Measurements from ENCODE around the gene ARHGDIB. TPM values are rescaled to one million over a fixed set of nuclear protein-coding genes. Genes with fewer than 3 reads are reported as not detected.

ARHGDIB gene
- total RNA-seq, 1 experiment from 2014 or later, result 7.7 TPM

GRCh38 chr12:14959463-14959862 lies 1.9 kb downstream of the ARHGDIB start:
- no peak for DNase-seq (ENCODE audit: unreplicated experiment)
- no peaks in the 10 kb centered on the region for H3K36me3 Mint-ChIP-seq (ENCODE audit: insufficient read depth, unreplicated experiment)
- no peaks in the 10 kb centered on the region for H3K9me3 Mint-ChIP-seq (ENCODE audit: unreplicated experiment)
- CTCF ChIA-PET, result interaction anchor here (0.6 to 0.7 kb wide), 3 partner anchors 30 to 107 kb away, joined by 3 to 10 read pairs (median 4); no protein-coding TSS in a partner anchor
- H3K27me3 Mint-ChIP-seq (ENCODE audit: insufficient read depth, unreplicated experiment), result no peaks in the 10 kb centered on the region
- intact Hi-C loops (cut with micrococcal nuclease), result no loop called here
- H3K4me3 Mint-ChIP-seq (ENCODE audit: unreplicated experiment), result no peak overlapping the region
- POLR2A ChIA-PET, result no interaction called here
- BruUV-seq (replicated peaks), result no TSS peak
- no peak for TF ChIP-seq CTCF (IDR thresholded peaks at IDR 0.05; ENCODE audit: unreplicated experiment)
- H3K27ac Mint-ChIP-seq (ENCODE audit: low read depth, unreplicated experiment), result no peak overlapping the region
- H3K4me1 Mint-ChIP-seq (ENCODE audit: insufficient read depth, unreplicated experiment), result peaks cover 17% of the 10 kb centered on the region

DNA sequence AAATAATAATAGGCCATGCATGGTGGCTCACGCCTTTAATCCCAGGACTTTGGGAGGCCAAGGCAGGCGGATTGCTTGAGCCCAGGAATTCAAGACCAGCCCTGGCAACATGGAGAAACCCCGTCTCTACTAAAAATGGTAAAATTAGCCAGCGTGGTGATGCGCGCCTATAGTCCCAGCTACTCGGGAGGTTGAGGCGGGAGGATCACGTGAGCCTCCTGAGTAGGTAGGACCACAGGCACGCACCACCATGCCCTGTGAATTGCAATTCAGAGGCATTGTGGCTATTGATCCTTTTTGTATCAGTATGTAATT lies 2.3 kb downstream of the ARHGDIB start:
- H3K36me3 Mint-ChIP-seq (ENCODE audit: insufficient read depth, unreplicated experiment), result no peaks in the 10 kb centered on the region
- H3K9me3 Mint-ChIP-seq (ENCODE audit: unreplicated experiment), result no peaks in the 10 kb centered on the region
- no peak overlapping the region for H3K27ac Mint-ChIP-seq (ENCODE audit: low read depth, unreplicated experiment)
- POLR2A ChIA-PET, result no interaction called here
- no peaks in the 10 kb centered on the region for H3K27me3 Mint-ChIP-seq (ENCODE audit: insufficient read depth, unreplicated experiment)
- CTCF ChIA-PET, result interaction anchor here (0.6 to 0.7 kb wide), 3 partner anchors 30 to 106 kb away, joined by 3 to 10 read pairs (median 4); no protein-coding TSS in a partner anchor
- intact Hi-C loops (cut with micrococcal nuclease), result no loop called here
- no peak for TF ChIP-seq CTCF (IDR thresholded peaks at IDR 0.05; ENCODE audit: unreplicated experiment)
- no peak for DNase-seq (ENCODE audit: unreplicated experiment)
- no TSS peak for BruUV-seq (replicated peaks)
- H3K4me1 Mint-ChIP-seq (ENCODE audit: insufficient read depth, unreplicated experiment), result peaks cover 17% of the 10 kb centered on the region
- H3K4me3 Mint-ChIP-seq (ENCODE audit: unreplicated experiment), result no peak overlapping the region

GRCh38 chr12:14958361-14959125 lies 2.9 kb downstream of the ARHGDIB start:
- Mint-ChIP-seq H3K27me3 (ENCODE audit: insufficient read depth, unreplicated experiment) (no peaks in the 10 kb centered on the region), H3K4me3 (ENCODE audit: unreplicated experiment) (no peak overlapping the region), H3K4me1 (ENCODE audit: insufficient read depth, unreplicated experiment) (peaks cover 22% of the 10 kb centered on the region), H3K27ac (ENCODE audit: low read depth, unreplicated experiment) (no peak overlapping the region), H3K9me3 (ENCODE audit: unreplicated experiment) (no peaks in the 10 kb centered on the region), H3K36me3 (ENCODE audit: insufficient read depth, unreplicated experiment) (no peaks in the 10 kb centered on the region)
- ChIA-PET POLR2A (interaction anchor here (1.0 to 1.2 kb wide), 2 partner anchors 10 to 15 kb away, joined by 4 read pairs; partner anchors contain the start of gene PDE6H), CTCF (interaction anchor here (0.7 kb wide), 1 partner anchor 113 kb away, joined by 3 read pairs; no protein-coding TSS in a partner anchor)
- BruUV-seq (replicated peaks), result no TSS peak
- intact Hi-C loops (cut with micrococcal nuclease), result no loop called here
- no peak for DNase-seq (ENCODE audit: unreplicated experiment)
- no peak for TF ChIP-seq CTCF (IDR thresholded peaks at IDR 0.05; ENCODE audit: unreplicated experiment)

GRCh38 chr12:14957551-14958168 lies 3.7 kb downstream of the ARHGDIB start:
- TF ChIP-seq CTCF (IDR thresholded peaks at IDR 0.05; ENCODE audit: unreplicated experiment), result no peak
- H3K27me3 Mint-ChIP-seq (ENCODE audit: insufficient read depth, unreplicated experiment), result no peaks in the 10 kb centered on the region
- CTCF ChIA-PET, result interaction anchor here (0.7 to 1.3 kb wide), 5 partner anchors 75 to 575 kb away, joined by 3 to 5 read pairs (median 4); no protein-coding TSS in a partner anchor
- peaks cover 24% of the 10 kb centered on the region for H3K4me1 Mint-ChIP-seq (ENCODE audit: insufficient read depth, unreplicated experiment)
- no peaks in the 10 kb centered on the region for H3K36me3 Mint-ChIP-seq (ENCODE audit: insufficient read depth, unreplicated experiment)
- POLR2A ChIA-PET, result interaction anchor here (0.7 to 1.2 kb wide), 3 partner anchors 10 to 160 kb away, joined by 3 to 4 read pairs (median 4); partner anchors contain the start of gene PDE6H
- H3K27ac Mint-ChIP-seq (ENCODE audit: low read depth, unreplicated experiment), result no peak overlapping the region
- no TSS peak for BruUV-seq (replicated peaks)
- no peak overlapping the region for H3K4me3 Mint-ChIP-seq (ENCODE audit: unreplicated experiment)
- DNase-seq (ENCODE audit: unreplicated experiment), result no peak
- intact Hi-C loops (cut with micrococcal nuclease), result no loop called here
- H3K9me3 Mint-ChIP-seq (ENCODE audit: unreplicated experiment), result no peaks in the 10 kb centered on the region

All from MCF 10A (cell line).